Peyer's patch (tissue), 4 donors: ENCODE measurements around the gene HBG2.
"Not testable (repeated sequence)": the region's sequence is repeated elsewhere in the genome, so short reads cannot be mapped to it uniquely, and the experiment has no call there.

Experiments used
- POLR2A ChIP-seq, 2 donors: fragments of 450-650 bp; IDR thresholded peaks; one replicate each; pipeline ENCODE4 v1.5.1; 2017; ENCODE audit warnings: antibody characterized with exemption in 2 of 2, mild to moderate bottlenecking in 2 of 2, moderate library complexity in 2 of 2
- TF ChIP-seq, protein P1 (sequence below), 6 experiments: fragments of 450-650 bp in 4 of 6; fragments of 200-600 bp in 2 of 6; sonication (generic) in 1 of 6; IDR thresholded peaks; one replicate each; pipeline ENCODE4 v1.5.1; 2017 to 2019; ENCODE audit warnings: antibody characterized with exemption in 6 of 6, mild to moderate bottlenecking in 3 of 6, moderate library complexity in 1 of 6

GRCh38 chr11:5248498-5248897 lies 6.1 kb downstream of the HBG2 start:
- TF ChIP-seq, protein P1, sequence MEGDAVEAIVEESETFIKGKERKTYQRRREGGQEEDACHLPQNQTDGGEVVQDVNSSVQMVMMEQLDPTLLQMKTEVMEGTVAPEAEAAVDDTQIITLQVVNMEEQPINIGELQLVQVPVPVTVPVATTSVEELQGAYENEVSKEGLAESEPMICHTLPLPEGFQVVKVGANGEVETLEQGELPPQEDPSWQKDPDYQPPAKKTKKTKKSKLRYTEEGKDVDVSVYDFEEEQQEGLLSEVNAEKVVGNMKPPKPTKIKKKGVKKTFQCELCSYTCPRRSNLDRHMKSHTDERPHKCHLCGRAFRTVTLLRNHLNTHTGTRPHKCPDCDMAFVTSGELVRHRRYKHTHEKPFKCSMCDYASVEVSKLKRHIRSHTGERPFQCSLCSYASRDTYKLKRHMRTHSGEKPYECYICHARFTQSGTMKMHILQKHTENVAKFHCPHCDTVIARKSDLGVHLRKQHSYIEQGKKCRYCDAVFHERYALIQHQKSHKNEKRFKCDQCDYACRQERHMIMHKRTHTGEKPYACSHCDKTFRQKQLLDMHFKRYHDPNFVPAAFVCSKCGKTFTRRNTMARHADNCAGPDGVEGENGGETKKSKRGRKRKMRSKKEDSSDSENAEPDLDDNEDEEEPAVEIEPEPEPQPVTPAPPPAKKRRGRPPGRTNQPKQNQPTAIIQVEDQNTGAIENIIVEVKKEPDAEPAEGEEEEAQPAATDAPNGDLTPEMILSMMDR (IDR thresholded peaks at IDR 0.05): not testable (repeated sequence)
- TF ChIP-seq POLR2A (IDR thresholded peaks at IDR 0.05): not testable (repeated sequence)
